HG03135 (cell line): Measurements from ENCODE around the gene CABP1.

Experiments
- ATAC-seq: cut with Tn5 transposase; IDR thresholded peaks from one replicate; pipeline ENCODE4 v1.9.1; 2021; ENCODE audit warnings: mild to moderate bottlenecking, moderate library complexity; ENCODE audit not compliant: unreplicated experiment

The CABP1 gene

GRCh38 chr12:120630104-120630892 is 10.1 kb upstream of the CABP1 start:
- no peak for ATAC-seq

DNA sequence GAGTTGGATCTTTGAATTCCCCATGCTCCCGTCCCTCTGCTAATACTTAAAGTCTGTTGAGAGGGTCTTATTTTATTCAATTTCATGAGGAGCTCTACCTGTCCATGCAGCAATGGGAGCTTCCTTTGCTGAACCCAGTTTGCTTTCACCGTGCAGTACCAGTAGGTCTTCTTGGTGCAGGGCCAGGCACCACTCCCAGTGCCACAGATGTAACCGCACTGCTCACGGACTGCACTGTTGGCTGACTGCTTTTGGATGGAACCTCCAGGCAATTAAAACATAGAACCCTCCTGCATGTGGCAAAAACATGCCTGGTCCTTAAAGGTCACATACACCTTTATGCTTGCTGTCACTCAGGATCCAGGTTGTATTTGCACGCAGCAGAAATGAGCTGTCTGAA is 9.3 kb upstream of the CABP1 start:
- ATAC-seq = no peak

GRCh38 chr12:120640861-120641833 is 721 bp downstream of the CABP1 start:
- peak; percentile 42 for ATAC-seq

- no peak for ATAC-seq
These were observed 1.7 kb downstream of the CABP1 start for GRCh38 chr12:120642121-120642520.

DNA sequence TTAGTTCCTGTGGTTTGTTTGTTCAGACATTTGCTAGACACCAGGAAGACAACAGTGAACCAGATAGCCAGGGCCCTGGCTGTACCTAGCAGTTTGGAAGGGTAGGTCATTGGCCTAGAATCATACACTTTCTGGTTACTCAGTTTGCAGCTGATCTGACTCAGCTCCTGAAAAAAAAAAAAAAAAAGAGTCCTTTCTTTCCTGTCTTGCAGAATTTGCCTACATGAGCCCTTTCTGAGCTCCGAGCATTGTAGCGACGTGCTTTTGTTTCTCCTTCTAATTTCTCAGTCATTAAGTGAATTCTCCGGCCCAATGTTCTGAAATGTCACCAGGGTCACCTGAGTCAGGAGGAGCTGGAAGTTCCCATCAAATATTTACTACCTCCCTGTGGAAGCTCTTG is 2.4 kb downstream of the CABP1 start:
- ATAC-seq = no peak

DNA sequence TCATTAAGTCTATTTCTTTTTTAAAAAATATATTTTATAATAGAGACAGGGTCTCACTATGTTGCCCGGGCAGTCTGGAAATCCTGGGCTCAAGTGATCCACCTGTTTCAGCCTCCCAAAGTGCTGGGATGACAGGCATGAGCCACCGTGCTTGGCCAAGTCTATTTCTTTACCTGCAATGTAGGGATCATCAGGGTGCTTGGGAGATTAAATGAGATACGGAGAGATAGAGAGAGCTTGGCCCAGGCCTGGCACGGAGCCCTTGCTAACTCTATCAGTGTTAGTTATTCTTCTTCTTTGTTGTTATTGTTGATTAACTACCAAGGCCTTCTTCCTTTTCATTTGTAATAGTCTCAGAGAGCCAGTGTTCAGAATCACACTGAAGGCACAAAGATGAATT is 3.1 kb downstream of the CABP1 start:
- no peak for ATAC-seq

DNA sequence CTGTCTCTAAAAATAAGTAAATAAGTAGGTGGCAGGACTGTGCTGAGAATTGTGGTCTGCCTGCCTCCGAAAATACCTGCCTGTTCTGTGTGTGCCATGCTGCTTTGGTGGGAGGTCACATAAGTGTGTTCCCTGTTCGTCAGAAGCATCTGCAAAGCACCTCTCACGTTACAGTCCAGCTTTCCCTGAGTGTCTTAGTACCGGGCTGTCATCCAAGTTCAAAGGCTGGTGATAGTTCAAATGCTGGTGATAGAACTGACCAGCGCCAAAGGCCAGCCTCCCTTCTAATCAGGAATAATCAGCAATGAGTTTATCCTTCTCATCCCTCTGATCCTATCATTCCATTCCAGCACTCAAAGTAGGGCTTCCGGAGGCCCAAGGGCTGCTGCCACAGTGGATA is 5.6 kb downstream of the CABP1 start:
- no peak for ATAC-seq

GRCh38 chr12:120647375-120647755 is 6.9 kb downstream of the CABP1 start:
- no peak for ATAC-seq

GRCh38 chr12:120649442-120650232 is 9.2 kb downstream of the CABP1 start:
- no peak for ATAC-seq

DNA sequence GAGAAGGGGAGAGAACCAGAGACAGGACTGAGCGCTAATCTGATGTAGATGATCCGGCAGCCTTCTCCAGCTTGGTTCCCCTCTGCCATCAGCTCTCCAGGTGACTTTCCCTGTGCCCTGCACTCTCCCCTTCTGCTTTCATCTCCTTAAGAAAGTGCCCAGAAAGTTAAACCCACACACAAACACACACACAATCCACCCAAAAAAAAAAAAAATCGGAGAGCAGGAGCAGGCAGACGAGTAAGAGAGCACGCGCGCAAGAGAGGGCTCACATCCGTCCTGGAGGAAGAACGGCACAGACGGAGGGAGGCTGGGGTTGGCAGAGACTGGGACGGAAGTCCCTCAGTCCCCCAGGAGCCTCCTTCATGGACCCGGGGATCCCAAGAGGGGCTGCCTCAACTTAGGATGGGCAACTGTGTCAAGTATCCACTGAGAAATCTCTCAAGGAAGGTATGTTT is 9.8 kb downstream of the CABP1 start:
- no peak for ATAC-seq

DNA sequence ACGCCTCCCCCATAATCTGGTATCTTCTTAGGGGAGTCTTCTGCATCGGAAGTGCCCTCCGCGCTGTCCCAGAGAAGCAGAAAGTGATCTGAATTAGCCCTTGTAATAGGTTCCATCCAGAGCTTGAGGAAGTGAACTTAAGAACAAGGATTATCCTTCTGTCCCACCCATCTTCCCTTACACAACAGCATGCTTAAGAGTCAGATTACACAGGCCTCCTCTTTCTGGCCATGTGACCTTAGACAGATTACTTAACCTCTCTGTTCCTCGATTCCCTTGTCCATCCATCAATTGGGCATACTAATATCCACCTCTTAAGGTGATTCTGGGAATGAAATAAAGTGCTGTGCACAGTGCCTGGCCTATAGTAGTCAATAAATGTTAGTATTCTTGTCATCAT is 11.4 kb downstream of the CABP1 start:
- ATAC-seq = no peak

- ATAC-seq = no peak
These were observed 12.4 kb downstream of the CABP1 start for GRCh38 chr12:120652656-120653435.

GRCh38 chr12:120653611-120654010 is 13.2 kb downstream of the CABP1 start:
- ATAC-seq = no peak

DNA sequence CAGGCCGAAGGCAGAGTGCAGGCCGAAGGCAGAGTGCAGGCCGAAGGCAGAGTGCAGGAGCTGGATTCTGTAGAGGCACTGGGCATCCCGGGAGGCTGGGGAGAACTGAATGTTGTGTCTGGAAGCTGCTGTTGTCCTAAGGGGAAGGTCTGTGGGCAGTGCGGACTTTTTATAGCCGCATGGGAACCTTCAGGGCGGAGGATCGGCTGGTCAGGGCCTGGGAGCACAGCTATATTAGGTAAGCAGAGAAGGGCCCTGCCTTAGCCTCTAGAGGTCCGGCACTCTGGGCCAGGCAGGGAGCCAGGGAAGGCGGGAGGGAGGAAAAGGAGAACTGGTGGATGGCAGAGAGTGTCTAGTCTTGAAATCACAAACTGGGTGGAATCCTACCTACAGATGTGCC is 14.2 kb downstream of the CABP1 start:
- ATAC-seq = no peak

DNA sequence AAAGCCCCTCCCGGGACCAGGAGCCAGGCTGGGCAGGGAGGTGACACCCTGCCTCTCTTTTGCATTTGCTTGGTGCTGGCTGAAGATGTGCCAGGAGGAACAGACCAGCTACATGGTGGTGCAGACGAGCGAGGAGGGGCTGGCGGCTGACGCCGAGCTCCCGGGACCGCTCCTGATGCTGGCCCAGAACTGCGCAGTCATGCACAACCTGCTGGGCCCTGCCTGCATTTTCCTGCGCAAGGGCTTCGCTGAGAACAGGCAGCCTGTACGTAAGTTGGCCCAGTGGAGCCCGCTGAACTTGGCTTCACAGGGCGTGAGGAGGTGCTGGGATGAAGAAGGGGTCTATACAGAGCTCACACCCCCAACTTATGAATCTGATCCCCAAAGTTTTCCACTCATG is 15.6 kb downstream of the CABP1 start:
- no peak for ATAC-seq

- ATAC-seq = no peak
These were observed 18.1 kb downstream of the CABP1 start for GRCh38 chr12:120658286-120659150.

GRCh38 chr12:120659151-120659525 is 18.7 kb downstream of the CABP1 start:
- ATAC-seq = no peak

- no peak for ATAC-seq
These were observed 21.0 kb downstream of the CABP1 start for GRCh38 chr12:120661432-120661831.

DNA sequence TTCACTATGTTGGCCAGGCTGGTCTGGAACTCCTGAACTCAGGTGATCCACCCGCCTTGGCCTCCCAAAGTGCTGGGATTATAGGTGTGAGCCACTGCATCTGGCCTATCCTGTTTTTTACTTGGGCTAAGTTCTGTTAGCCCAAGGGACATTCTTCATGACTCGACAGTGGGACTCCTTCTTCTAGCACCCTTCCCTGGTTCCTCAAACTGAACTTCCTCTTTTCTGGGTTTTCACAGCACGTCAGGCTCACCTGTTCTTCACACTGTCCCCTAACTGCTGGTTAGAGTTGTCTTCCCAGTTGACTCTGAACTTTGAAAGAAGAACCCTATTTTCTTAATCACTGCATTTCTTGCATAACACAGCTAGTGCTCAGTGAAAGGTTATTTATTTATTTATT is 22.5 kb downstream of the CABP1 start:
- ATAC-seq = no peak
